GM19438 (cell line): Measurements from ENCODE around the gene SLC30A3.

Experiments
- ATAC-seq: cut with Tn5 transposase; IDR thresholded peaks from one replicate; pipeline ENCODE4 v1.9.1; 2021; ENCODE audit warnings: low read depth; ENCODE audit not compliant: unreplicated experiment

SLC30A3 gene

DNA sequence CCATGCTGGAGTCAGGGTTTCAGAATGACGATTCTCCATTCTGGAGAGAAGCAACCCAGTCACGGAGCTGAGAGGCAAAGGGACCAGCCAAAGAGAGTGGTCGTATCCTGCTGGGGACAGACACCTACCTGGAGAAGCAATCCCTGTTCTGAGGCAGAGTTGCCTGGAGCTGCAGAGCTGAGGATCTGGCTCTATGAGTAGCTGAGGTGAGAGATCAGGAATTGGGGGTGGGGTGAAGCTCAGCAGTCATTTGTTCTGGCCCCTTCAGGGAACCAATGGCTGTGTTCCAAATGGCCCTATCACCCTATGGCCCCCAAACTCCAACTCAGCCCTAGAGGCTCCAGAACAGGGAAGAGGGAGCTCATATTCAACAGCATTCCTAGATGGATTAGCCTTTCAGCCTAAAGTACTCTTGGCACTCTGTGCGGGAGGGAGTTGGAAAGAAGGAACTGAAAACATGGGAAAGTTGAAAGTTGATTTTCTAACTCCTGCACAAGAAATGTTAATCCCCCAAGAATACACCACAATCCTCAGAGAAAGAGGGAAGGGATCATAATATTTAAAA lies 54.3 kb downstream of the SLC30A3 start:
- ATAC-seq: no peak

DNA sequence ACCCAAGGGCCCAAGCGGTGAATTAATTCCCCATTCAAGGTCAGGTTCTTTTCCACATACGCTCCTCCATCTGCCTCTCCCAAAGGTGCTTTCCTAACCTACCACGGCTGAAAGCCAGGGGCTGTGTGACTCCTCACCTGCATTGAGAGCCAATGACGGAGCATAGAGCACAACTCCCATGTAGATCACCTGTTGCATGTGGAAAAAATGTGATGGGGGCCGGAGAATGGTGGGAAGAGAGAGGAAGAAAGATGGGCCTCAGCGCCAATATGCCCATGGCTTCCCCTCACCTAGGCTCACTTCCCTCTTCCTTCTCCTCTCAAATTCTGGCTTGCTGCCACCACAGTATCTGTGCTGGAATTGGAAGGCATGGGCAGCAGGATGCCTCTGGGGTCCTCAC lies 56.5 kb downstream of the SLC30A3 start:
- ATAC-seq: no peak

- no peak for ATAC-seq
Observed at GRCh38 chr2:27205206-27205605, 57.6 kb downstream of the SLC30A3 start.

DNA sequence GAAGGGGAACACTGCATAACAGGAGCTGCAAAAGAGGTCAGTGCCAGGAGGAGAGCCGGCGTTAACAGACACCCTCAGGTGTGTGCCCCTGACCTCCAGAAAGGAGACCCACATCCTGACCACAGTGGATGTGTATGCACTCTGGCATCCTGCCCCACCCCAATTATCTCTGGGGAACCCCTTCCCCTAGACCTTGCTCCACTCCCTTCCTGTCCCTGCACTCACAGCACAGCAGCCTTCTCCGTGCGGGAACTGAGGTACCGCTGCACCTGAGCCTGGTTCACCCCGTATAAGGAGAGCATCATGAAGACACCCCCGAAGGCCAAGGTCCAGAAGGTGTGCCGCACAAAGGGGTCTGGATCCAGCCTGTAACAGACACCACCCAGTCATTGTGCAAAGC lies 58.3 kb downstream of the SLC30A3 start:
- no peak for ATAC-seq

GRCh38 chr2:27203741-27204140 lies 59.1 kb downstream of the SLC30A3 start:
- no peak for ATAC-seq
